Measurements from ENCODE around the gene ADGRG6.

DNA sequence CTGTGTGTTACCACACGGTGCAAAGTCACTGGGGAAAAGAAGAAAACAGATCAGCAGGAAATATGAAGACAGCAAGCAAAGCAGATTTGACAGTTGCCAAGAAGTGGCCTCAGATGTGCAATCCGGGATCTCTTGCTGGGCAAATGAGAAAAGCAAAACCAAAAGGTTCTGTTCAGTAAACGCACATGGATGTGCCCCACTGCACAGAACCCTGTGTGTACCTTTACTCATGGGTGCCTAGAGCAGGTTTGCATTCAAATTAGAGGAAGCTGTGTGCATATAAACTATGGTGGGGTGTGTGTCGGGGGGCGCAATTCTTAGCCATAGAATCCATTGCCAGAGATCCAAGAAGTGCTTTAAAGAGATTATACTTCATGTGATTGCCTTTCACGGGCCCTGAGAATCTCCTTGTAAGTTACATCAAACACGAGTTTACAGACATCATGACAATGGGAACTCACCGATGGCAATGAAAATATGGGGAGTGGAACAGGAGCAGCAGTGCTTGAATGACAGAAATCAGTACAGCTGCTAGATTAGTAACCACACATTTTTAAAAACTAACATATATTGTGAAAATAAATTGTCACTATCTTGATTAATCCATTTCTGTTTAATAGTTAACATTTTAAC, 154.3 kb downstream of the ADGRG6 start:
- TF ChIP-seq STAT1 (conservative IDR thresholded peaks at IDR 0.05) (no peak), RAD21 (IDR thresholded peaks at IDR 0.05; ENCODE audit: insufficient read depth, low read depth, low read length) (no peak)
